ENCODE data around the gene ALOX15. TPM values are rescaled to one million over a fixed set of nuclear protein-coding genes. Genes with fewer than 3 reads are reported as not detected.

ALOX15 gene
- total RNA-seq, 1 experiment from 2014 or later: 0.31 TPM

- Histone ChIP-seq H4K5ac (ENCODE audit: insufficient read length, low read depth, low read length) (no peak overlapping the region), H3K4me1 (ENCODE audit: insufficient read depth, low read length) (no peaks in the 10 kb centered on the region), H3K4me2 (ENCODE audit: insufficient read depth, insufficient read length, low read length) (no peak overlapping the region), H3K18ac (ENCODE audit: insufficient read length, low read depth, low read length) (no peak overlapping the region), H2BK5ac (ENCODE audit: insufficient read length, low read length) (no peak overlapping the region), H2BK20ac (ENCODE audit: low read depth, low read length, poor library complexity, severe bottlenecking) (no peak overlapping the region), H3K9me3 (ENCODE audit: control insufficient read depth, low read depth, low read length) (no peaks in the 10 kb centered on the region), H3K27me3 (ENCODE audit: insufficient read depth, low read length) (no peaks in the 10 kb centered on the region; the same call in 1 of the 2 replicates), H3K79me1 (ENCODE audit: insufficient read depth, low read depth, low read length, poor library complexity, severe bottlenecking) (no peaks in the 10 kb centered on the region), H2AFZ (ENCODE audit: low read length) (no peak overlapping the region), H4K8ac (replicated peaks; ENCODE audit: insufficient read length, low read depth, low read length) (no peak overlapping the region), H3K4ac (ENCODE audit: low read depth, low read length) (no peak overlapping the region), H3K9ac (ENCODE audit: extremely low read depth, insufficient read length, low read length) (no peak overlapping the region), H4K20me1 (ENCODE audit: control insufficient read depth, insufficient read depth, insufficient read length) (no peaks in the 10 kb centered on the region), H3K56ac (ENCODE audit: insufficient read length, low read depth, low read length) (no peak overlapping the region), H3T11ph (ENCODE audit: low read length) (no peak overlapping the region), H3K23ac (ENCODE audit: insufficient read length, low read depth, low read length) (no peak overlapping the region), H2BK12ac (ENCODE audit: insufficient read length, low read depth, low read length) (no peak overlapping the region), H3K14ac (ENCODE audit: insufficient read depth, low read length) (no peak overlapping the region), H3K23me2 (ENCODE audit: insufficient read length, low read depth, low read length, poor library complexity, severe bottlenecking) (no peaks in the 10 kb centered on the region), H3K27ac (ENCODE audit: insufficient read length, low read depth, low read length) (no peak overlapping the region), H2AK5ac (ENCODE audit: insufficient read length, low read length) (no peak overlapping the region), H2BK15ac (ENCODE audit: low read depth, low read length) (no peak overlapping the region), H2BK120ac (ENCODE audit: low read depth, low read length, poor library complexity, severe bottlenecking) (no peak overlapping the region), H4K91ac (ENCODE audit: insufficient read length, low read depth, low read length) (no peak overlapping the region), H3K79me2 (ENCODE audit: insufficient read depth, low read length) (no peaks in the 10 kb centered on the region)
- TF ChIP-seq, protein P1, sequence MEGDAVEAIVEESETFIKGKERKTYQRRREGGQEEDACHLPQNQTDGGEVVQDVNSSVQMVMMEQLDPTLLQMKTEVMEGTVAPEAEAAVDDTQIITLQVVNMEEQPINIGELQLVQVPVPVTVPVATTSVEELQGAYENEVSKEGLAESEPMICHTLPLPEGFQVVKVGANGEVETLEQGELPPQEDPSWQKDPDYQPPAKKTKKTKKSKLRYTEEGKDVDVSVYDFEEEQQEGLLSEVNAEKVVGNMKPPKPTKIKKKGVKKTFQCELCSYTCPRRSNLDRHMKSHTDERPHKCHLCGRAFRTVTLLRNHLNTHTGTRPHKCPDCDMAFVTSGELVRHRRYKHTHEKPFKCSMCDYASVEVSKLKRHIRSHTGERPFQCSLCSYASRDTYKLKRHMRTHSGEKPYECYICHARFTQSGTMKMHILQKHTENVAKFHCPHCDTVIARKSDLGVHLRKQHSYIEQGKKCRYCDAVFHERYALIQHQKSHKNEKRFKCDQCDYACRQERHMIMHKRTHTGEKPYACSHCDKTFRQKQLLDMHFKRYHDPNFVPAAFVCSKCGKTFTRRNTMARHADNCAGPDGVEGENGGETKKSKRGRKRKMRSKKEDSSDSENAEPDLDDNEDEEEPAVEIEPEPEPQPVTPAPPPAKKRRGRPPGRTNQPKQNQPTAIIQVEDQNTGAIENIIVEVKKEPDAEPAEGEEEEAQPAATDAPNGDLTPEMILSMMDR (conservative IDR thresholded peaks at IDR 0.05): no peak
- WGBS (ENCODE audit: extremely low coverage, insufficient read length, low lambda C conversion rate): no CpG with 5 or more reads among the region's 12 CpGs
- no peak for DNase-seq
- Mint-ChIP-seq H3K9me3 (no peaks in the 10 kb centered on the region), H3K27me3 (ENCODE audit: low read depth) (peaks cover 31% of the 10 kb centered on the region), H3K4me1 (peaks cover 4 to 18% of the 10 kb centered on the region in 2 experiments), H3K36me3 (ENCODE audit: insufficient read depth in 1 of 3, low read depth in 3 of 3) (no peaks in the 10 kb centered on the region; a peak in 1 of 7 replicates), H3K4me3 (no peak overlapping the region), H3K27ac (no peak overlapping the region)
These were observed 49.9 kb downstream of the ALOX15 start for GRCh38 chr17:4591529-4591928.
